ENCODE results near the gene MMD2. TPM values are rescaled to one million over a fixed set of nuclear protein-coding genes. Genes with fewer than 3 reads are reported as not detected.

The MMD2 gene
- total and polyA plus RNA-seq, 4 donors, result not detected

GRCh38 chr7:4906682-4907081 lies 52.3 kb downstream of the MMD2 start:
- Histone ChIP-seq H3K27me3 (ENCODE audit: control insufficient read depth in 3 of 3, insufficient read depth in 3 of 3, low read length in 2 of 3) (no peaks in the 10 kb centered on the region), H3K9ac (ENCODE audit: insufficient read depth in 1 of 2, low read length in 2 of 2) (no peak overlapping the region), H3K9me3 (ENCODE audit: control insufficient read depth in 4 of 4, insufficient read depth in 3 of 4, low read length in 3 of 4) (peaks cover 0 to 7% (median 0%) of the 10 kb centered on the region in 4 donors), H3K27ac (ENCODE audit: low read depth in 1 of 2, low read length in 1 of 2) (no peak overlapping the region), H3K4me1 (ENCODE audit: control insufficient read depth in 5 of 5, insufficient read depth in 5 of 5, low read length in 5 of 5) (no peaks in the 10 kb centered on the region), H3K4me3 (no peak overlapping the region), H3K36me3 (ENCODE audit: control insufficient read depth in 4 of 4, insufficient read depth in 4 of 4, low read length in 4 of 4) (no peaks in the 10 kb centered on the region)
- TF ChIP-seq CTCF (IDR thresholded peaks at IDR 0.05; ENCODE audit: control extremely low read depth, extremely low read depth), result no peak
- ATAC-seq (ENCODE audit: insufficient read depth, low FRiP score) (no peak), DNase-seq (no peak)
- WGBS, 2 donors, result 85 to 100% methylated on average over 1 of the region's 1 CpG

GRCh38 chr7:4905171-4905570 lies 53.8 kb downstream of the MMD2 start:
- Histone ChIP-seq H3K4me3 (no peak overlapping the region), H3K9me3 (ENCODE audit: control insufficient read depth in 4 of 4, insufficient read depth in 3 of 4, low read length in 3 of 4) (peaks cover 0 to 7% (median 0%) of the 10 kb centered on the region in 4 donors), H3K27ac (ENCODE audit: low read depth in 1 of 2, low read length in 1 of 2) (no peak overlapping the region), H3K36me3 (ENCODE audit: control insufficient read depth in 4 of 4, insufficient read depth in 4 of 4, low read length in 4 of 4) (no peaks in the 10 kb centered on the region), H3K9ac (ENCODE audit: insufficient read depth in 1 of 2, low read length in 2 of 2) (no peak overlapping the region), H3K4me1 (ENCODE audit: control insufficient read depth in 5 of 5, insufficient read depth in 5 of 5, low read length in 5 of 5) (no peaks in the 10 kb centered on the region), H3K27me3 (ENCODE audit: control insufficient read depth in 3 of 3, insufficient read depth in 3 of 3, low read length in 2 of 3) (no peaks in the 10 kb centered on the region)
- DNase-seq (no peak), ATAC-seq (ENCODE audit: insufficient read depth, low FRiP score) (no peak)
- WGBS, 2 donors, result 85 to 94% methylated on average over 1 of the region's 1 CpG
- TF ChIP-seq CTCF (IDR thresholded peaks at IDR 0.05; ENCODE audit: control extremely low read depth, extremely low read depth), result no peak

- Histone ChIP-seq H3K4me1 (ENCODE audit: control insufficient read depth in 5 of 5, insufficient read depth in 5 of 5, low read length in 5 of 5) (no peaks in the 10 kb centered on the region), H3K27ac (ENCODE audit: low read depth in 1 of 2, low read length in 1 of 2) (no peak overlapping the region), H3K9me3 (ENCODE audit: control insufficient read depth in 4 of 4, insufficient read depth in 3 of 4, low read length in 3 of 4) (peaks cover 0 to 7% (median 0%) of the 10 kb centered on the region in 4 donors), H3K36me3 (ENCODE audit: control insufficient read depth in 4 of 4, insufficient read depth in 4 of 4, low read length in 4 of 4) (no peaks in the 10 kb centered on the region), H3K27me3 (ENCODE audit: control insufficient read depth in 3 of 3, insufficient read depth in 3 of 3, low read length in 2 of 3) (no peaks in the 10 kb centered on the region), H3K9ac (ENCODE audit: insufficient read depth in 1 of 2, low read length in 2 of 2) (no peak overlapping the region), H3K4me3 (no peak overlapping the region)
- TF ChIP-seq CTCF (IDR thresholded peaks at IDR 0.05; ENCODE audit: control extremely low read depth, extremely low read depth), result no peak
- ATAC-seq (ENCODE audit: insufficient read depth, low FRiP score) (no peak), DNase-seq (no peak)
Observed at GRCh38 chr7:4904346-4904745, 54.6 kb downstream of the MMD2 start.

GRCh38 chr7:4895766-4896165 lies 63.2 kb downstream of the MMD2 start:
- Histone ChIP-seq H3K4me3 (no peak overlapping the region), H3K36me3 (ENCODE audit: control insufficient read depth in 4 of 4, insufficient read depth in 4 of 4, low read length in 4 of 4) (no peaks in the 10 kb centered on the region), H3K9me3 (ENCODE audit: control insufficient read depth in 4 of 4, insufficient read depth in 3 of 4, low read length in 3 of 4) (peaks cover 0 to 3% (median 0%) of the 10 kb centered on the region in 4 donors), H3K27ac (ENCODE audit: low read depth in 1 of 2, low read length in 1 of 2) (no peak overlapping the region), H3K9ac (ENCODE audit: insufficient read depth in 1 of 2, low read length in 2 of 2) (no peak overlapping the region), H3K27me3 (ENCODE audit: control insufficient read depth in 3 of 3, insufficient read depth in 3 of 3, low read length in 2 of 3) (no peaks in the 10 kb centered on the region), H3K4me1 (ENCODE audit: control insufficient read depth in 5 of 5, insufficient read depth in 5 of 5, low read length in 5 of 5) (no peaks in the 10 kb centered on the region)
- 84 to 86% methylated on average over 11 of the region's 11 CpGs for WGBS, 2 donors
- no peak for TF ChIP-seq CTCF (IDR thresholded peaks at IDR 0.05; ENCODE audit: control extremely low read depth, extremely low read depth)
- DNase-seq (no peak), ATAC-seq (ENCODE audit: insufficient read depth, low FRiP score) (no peak)
